HCT116 (cell line): ENCODE data around the gene INPP1. TPM values are rescaled to one million over a fixed set of nuclear protein-coding genes. Genes with fewer than 3 reads are reported as not detected.
A peak's percentile ranks its signal among the peaks of the same experiment; 100 is the strongest.

ENCODE experiments used
- ATAC-seq: fragments of 200-7000 bp; cut with Tn5 transposase; 2 replicates; pipeline ENCODE4 v1.9.1; 2020; ENCODE audit warnings: mild to moderate bottlenecking, moderate library complexity
- BruUV-seq: library from RNA; stranded (reverse); fragments of 400-500 nt; replicated peaks from 2 replicates; lab custom pipeline; 2021; lab: Mats Ljungman, UMichigan
- CTCF ChIA-PET: fragments of 300-600 bp; sonication (Branson Sonifier 250); formaldehyde crosslinking; loops from one replicate; lab custom pipeline; 2021; ENCODE audit warnings: antibody characterized with exemption; lab: Charles Lee
- POLR2A ChIA-PET: fragments of 300-600, 350-600 bp; sonication (Branson Sonifier 250); formaldehyde crosslinking; loops from one replicate; lab custom pipeline; 2021; ENCODE audit warnings: antibody characterized with exemption; lab: Charles Lee
- RAD21 ChIA-PET, 2 experiments: fragments of 300-600 bp; sonication (Branson Sonifier 250); formaldehyde crosslinking; loops; one replicate each; lab custom pipeline; 2023; ENCODE audit warnings: low total read pairs in 2 of 2; ENCODE audit not compliant: uncharacterized antibody in 2 of 2, unreplicated experiment in 2 of 2, low non-redundant PET in 1 of 2; lab: Charles Lee
- DNase-seq: peaks from one replicate; pipeline ENCODE4 v3.0.0-alpha.2; 2010; ENCODE audit warnings: low read depth, low spot score
- H2AFZ ChIP-seq: fragments of 200-600 bp; shearing (Covaris generic), sonication (generic); 2 replicates; pipeline ENCODE4 v1.6.1; 2017; ENCODE audit warnings: low read depth, mixed run types, mixed read lengths, antibody characterized with exemption, low read length; ENCODE audit not compliant: poor library complexity, severe bottlenecking
- H3K27ac ChIP-seq: 2 replicates; pipeline ENCODE4 v1.5.1; 2012; ENCODE audit warnings: low read depth, low read length
- H3K27me3 ChIP-seq: fragments of 200-600 bp; sonication (generic); 2 replicates; pipeline ENCODE4 v1.6.1; 2016; ENCODE audit warnings: mixed run types, low read length, mixed read lengths; ENCODE audit not compliant: insufficient read depth
- H3K36me3 ChIP-seq, 2 experiments: fragments of 200-500 bp in 1 of 2; fragments of 200-600 bp in 1 of 2; sonication (Bioruptor generic) in 1 of 2; sonication (generic) in 1 of 2; 2 replicates each; pipeline versions ENCODE4 v1.5.1 to v1.6.1; 2014 to 2016; ENCODE audit warnings: low read length in 2 of 2, inconsistent platforms in 1 of 2, mixed read lengths in 1 of 2, mixed run types in 1 of 2; ENCODE audit not compliant: insufficient read depth in 2 of 2, control insufficient read depth in 1 of 2
- H3K4me1 ChIP-seq, 2 experiments: fragments of 200-600 bp in 1 of 2; sonication (generic) in 1 of 2; 2 replicates each; pipeline versions ENCODE4 v1.5.1 to v1.6.1; 2012 to 2017; ENCODE audit warnings: low read length in 2 of 2, inconsistent platforms in 1 of 2, mild to moderate bottlenecking in 1 of 2, mixed read lengths in 1 of 2, mixed run types in 1 of 2, moderate library complexity in 1 of 2; ENCODE audit not compliant: insufficient read depth in 2 of 2, control insufficient read depth in 1 of 2
- H3K4me2 ChIP-seq: fragments of 200-600 bp; sonication (generic); 2 replicates; pipeline ENCODE4 v1.6.1; 2017; ENCODE audit warnings: mixed run types, low read length, mixed read lengths
- H3K4me3 ChIP-seq, 2 experiments: fragments of 200-600 bp in 1 of 2; sonication (generic) in 1 of 2; replicated peaks in 1 of 2; 2 replicates each; pipeline ENCODE4 v1.5.1; 2011 to 2016; ENCODE audit warnings: low read length in 2 of 2, control low read depth in 1 of 2, low read depth in 1 of 2, mild to moderate bottlenecking in 1 of 2, mixed read lengths in 1 of 2, mixed run types in 1 of 2
- H3K79me2 ChIP-seq: fragments of 200-600 bp; sonication (generic); 2 replicates; pipeline ENCODE4 v1.6.1; 2017; ENCODE audit warnings: mild to moderate bottlenecking, mixed run types, low read length, moderate library complexity, mixed read lengths; ENCODE audit not compliant: insufficient read depth
- H3K9ac ChIP-seq: fragments of 200-600 bp; sonication (generic); 2 replicates; pipeline ENCODE4 v1.6.1; 2016; ENCODE audit warnings: low read length, mixed read lengths
- H3K9me2 ChIP-seq: fragments of 200-600 bp; sonication (generic), shearing (Covaris generic); 2 replicates; pipeline ENCODE4 v1.6.1; 2017; ENCODE audit warnings: mixed run types, mild to moderate bottlenecking, moderate library complexity; ENCODE audit not compliant: insufficient read depth
- H3K9me3 ChIP-seq, 2 experiments: fragments of 200-500 bp in 1 of 2; fragments of 200-600 bp in 1 of 2; sonication (Bioruptor generic) in 1 of 2; sonication (generic) in 1 of 2; 2 replicates each; pipeline ENCODE4 v1.6.1; 2014 to 2017; ENCODE audit warnings: low read length in 2 of 2, mixed read lengths in 2 of 2, inconsistent platforms in 1 of 2, low read depth in 1 of 2, mild to moderate bottlenecking in 1 of 2, mixed run types in 1 of 2, moderate library complexity in 1 of 2; ENCODE audit not compliant: control insufficient read depth in 1 of 2, insufficient read depth in 1 of 2
- H4K20me1 ChIP-seq: fragments of 200-600 bp; sonication (generic), shearing (Covaris generic); 2 replicates; pipeline ENCODE4 v1.6.1; 2017; ENCODE audit warnings: mixed run types, mild to moderate bottlenecking, moderate library complexity; ENCODE audit not compliant: insufficient read depth
- CEBPB ChIP-seq: IDR thresholded peaks from 2 replicates; pipeline ENCODE4 v1.6.1; 2012; ENCODE audit warnings: low read depth
- EGR1 ChIP-seq: IDR thresholded peaks from 2 replicates; pipeline ENCODE4 v1.6.1; 2012; ENCODE audit warnings: low read depth
- ELF1 ChIP-seq: IDR thresholded peaks from 2 replicates; pipeline ENCODE4 v1.6.1; 2012; ENCODE audit warnings: low read depth, borderline replicate concordance
- EZH2 ChIP-seq: fragments of 200-600 bp; sonication (generic); IDR thresholded peaks from 2 replicates; pipeline ENCODE4 v1.6.1; 2017; ENCODE audit warnings: antibody characterized with exemption, mixed run types
- EZH2phosphoT487 ChIP-seq: fragments of 200-600 bp; IDR thresholded peaks from 2 replicates; pipeline ENCODE4 v1.6.1; 2018; ENCODE audit warnings: antibody characterized with exemption, borderline replicate concordance
- FOSL1 ChIP-seq: IDR thresholded peaks from 2 replicates; pipeline ENCODE4 v1.6.1; 2012; ENCODE audit warnings: low read depth
- JUND ChIP-seq: IDR thresholded peaks from 2 replicates; pipeline ENCODE4 v1.6.1; 2012
- POLR2A ChIP-seq: IDR thresholded peaks from 2 replicates; pipeline ENCODE4 v1.7.0; 2011; ENCODE audit warnings: borderline replicate concordance; ENCODE audit not compliant: insufficient read depth, insufficient read length; ENCODE audit errors: extremely low read depth
- RAD21 ChIP-seq: IDR thresholded peaks from 2 replicates; pipeline ENCODE4 v1.6.1; 2012; ENCODE audit warnings: low read depth, mild to moderate bottlenecking
- SIN3A ChIP-seq: IDR thresholded peaks from 2 replicates; pipeline ENCODE4 v1.6.1; 2012; ENCODE audit warnings: low read depth
- SRF ChIP-seq: IDR thresholded peaks from 2 replicates; pipeline ENCODE4 v1.6.1; 2012; ENCODE audit warnings: low read depth
- TCF7L2 ChIP-seq: IDR thresholded peaks from 2 replicates; pipeline ENCODE4 v1.7.0; 2011; ENCODE audit warnings: borderline replicate concordance, inconsistent platforms; ENCODE audit not compliant: insufficient read depth, insufficient read length; ENCODE audit errors: extremely low read depth
- YY1 ChIP-seq: IDR thresholded peaks from 2 replicates; pipeline ENCODE4 v1.6.1; 2011; ENCODE audit warnings: low read length, low read depth, moderate library complexity, mild to moderate bottlenecking; ENCODE audit not compliant: insufficient replicate concordance; ENCODE audit errors: extremely low read depth
- ZFX ChIP-seq: fragments of 450-650 bp; IDR thresholded peaks from 2 replicates; pipeline ENCODE4 v1.6.1; 2017
- intact Hi-C: fragments of 100-400 bp; cut with micrococcal nuclease; formaldehyde crosslinking; loops from 2 replicates; pipeline ENCODE4 v1.10.0; 2022
- total RNA-seq: library from RNA; stranded (reverse); gene quantifications from one replicate; pipeline ENCODE4 v1.2.1, GENCODE V29; 2021; ENCODE audit not compliant: unreplicated experiment
- TF ChIP-seq, protein P1 (sequence below): IDR thresholded peaks from 2 replicates; pipeline ENCODE4 v1.6.1; 2012; ENCODE audit warnings: low read depth
- TF ChIP-seq, protein P2 (sequence below): IDR thresholded peaks from 2 replicates; pipeline ENCODE4 v1.6.1; 2012
- TF ChIP-seq, protein P3 (sequence below), 3 experiments: fragments of 200-600 bp in 1 of 3; sonication (generic) in 1 of 3; IDR thresholded peaks in 2 of 3; conservative IDR thresholded peaks in 1 of 3; 2 replicates each; pipeline ENCODE4 v1.5.1; 2012 to 2017; ENCODE audit warnings: low read depth in 2 of 3, low read length in 2 of 3, antibody characterized with exemption in 1 of 3, borderline replicate concordance in 1 of 3, control low read depth in 1 of 3, mild to moderate bottlenecking in 1 of 3, mixed read lengths in 1 of 3, mixed run types in 1 of 3, moderate library complexity in 1 of 3; ENCODE audit not compliant: insufficient read depth in 1 of 3
- TF ChIP-seq, protein P4 (sequence below): IDR thresholded peaks from 2 replicates; pipeline ENCODE4 v1.6.1; 2012
- TF ChIP-seq, protein P5 (sequence below): IDR thresholded peaks from 2 replicates; pipeline ENCODE4 v1.6.1; 2011; ENCODE audit warnings: mild to moderate bottlenecking, low read length, moderate library complexity; ENCODE audit not compliant: insufficient replicate concordance; ENCODE audit errors: extremely low read depth

Gene INPP1
- total RNA-seq, 1 experiment from 2014 or later, result 19.6 TPM

DNA sequence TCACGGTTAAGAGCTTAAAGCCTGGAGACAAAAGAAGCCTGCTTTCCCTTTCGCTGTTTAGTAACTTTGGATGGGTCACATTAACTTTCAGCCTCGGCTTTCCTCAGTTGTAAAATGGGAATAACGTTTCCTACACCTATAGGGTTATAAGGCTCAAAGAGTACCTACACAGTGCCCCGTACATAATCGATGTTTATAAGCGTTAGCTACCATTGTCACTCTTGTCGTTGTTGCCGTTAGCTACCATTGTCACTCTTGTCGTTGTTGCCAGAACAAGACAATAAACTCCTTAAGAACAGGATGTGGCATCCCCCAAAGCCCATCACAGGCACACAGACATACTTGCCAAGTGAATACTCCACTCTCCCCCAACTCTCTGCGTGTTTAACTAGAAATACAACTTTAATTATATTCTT is 63.9 kb downstream of the INPP1 start:
- no peaks in the 10 kb centered on the region for H3K36me3 ChIP-seq
- DNase-seq, result no peak
- no peak overlapping the region for H2AFZ ChIP-seq
- CTCF ChIA-PET, result no interaction called here
- H4K20me1 ChIP-seq, result no peaks in the 10 kb centered on the region
- TF ChIP-seq EZH2 (no peak), FOSL1 (no peak), EZH2phosphoT487 (no peak), SIN3A (no peak), ELF1 (no peak), SRF (no peak), TCF7L2 (no peak), JUND (no peak), EGR1 (no peak), CEBPB (no peak), YY1 (no peak), ZFX (no peak), POLR2A (no peak), RAD21 (no peak)
- TF ChIP-seq, protein P1, sequence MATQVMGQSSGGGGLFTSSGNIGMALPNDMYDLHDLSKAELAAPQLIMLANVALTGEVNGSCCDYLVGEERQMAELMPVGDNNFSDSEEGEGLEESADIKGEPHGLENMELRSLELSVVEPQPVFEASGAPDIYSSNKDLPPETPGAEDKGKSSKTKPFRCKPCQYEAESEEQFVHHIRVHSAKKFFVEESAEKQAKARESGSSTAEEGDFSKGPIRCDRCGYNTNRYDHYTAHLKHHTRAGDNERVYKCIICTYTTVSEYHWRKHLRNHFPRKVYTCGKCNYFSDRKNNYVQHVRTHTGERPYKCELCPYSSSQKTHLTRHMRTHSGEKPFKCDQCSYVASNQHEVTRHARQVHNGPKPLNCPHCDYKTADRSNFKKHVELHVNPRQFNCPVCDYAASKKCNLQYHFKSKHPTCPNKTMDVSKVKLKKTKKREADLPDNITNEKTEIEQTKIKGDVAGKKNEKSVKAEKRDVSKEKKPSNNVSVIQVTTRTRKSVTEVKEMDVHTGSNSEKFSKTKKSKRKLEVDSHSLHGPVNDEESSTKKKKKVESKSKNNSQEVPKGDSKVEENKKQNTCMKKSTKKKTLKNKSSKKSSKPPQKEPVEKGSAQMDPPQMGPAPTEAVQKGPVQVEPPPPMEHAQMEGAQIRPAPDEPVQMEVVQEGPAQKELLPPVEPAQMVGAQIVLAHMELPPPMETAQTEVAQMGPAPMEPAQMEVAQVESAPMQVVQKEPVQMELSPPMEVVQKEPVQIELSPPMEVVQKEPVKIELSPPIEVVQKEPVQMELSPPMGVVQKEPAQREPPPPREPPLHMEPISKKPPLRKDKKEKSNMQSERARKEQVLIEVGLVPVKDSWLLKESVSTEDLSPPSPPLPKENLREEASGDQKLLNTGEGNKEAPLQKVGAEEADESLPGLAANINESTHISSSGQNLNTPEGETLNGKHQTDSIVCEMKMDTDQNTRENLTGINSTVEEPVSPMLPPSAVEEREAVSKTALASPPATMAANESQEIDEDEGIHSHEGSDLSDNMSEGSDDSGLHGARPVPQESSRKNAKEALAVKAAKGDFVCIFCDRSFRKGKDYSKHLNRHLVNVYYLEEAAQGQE, result no peak
- TF ChIP-seq, protein P2, sequence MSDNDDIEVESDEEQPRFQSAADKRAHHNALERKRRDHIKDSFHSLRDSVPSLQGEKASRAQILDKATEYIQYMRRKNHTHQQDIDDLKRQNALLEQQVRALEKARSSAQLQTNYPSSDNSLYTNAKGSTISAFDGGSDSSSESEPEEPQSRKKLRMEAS, result no peak
- TF ChIP-seq, protein P3, sequence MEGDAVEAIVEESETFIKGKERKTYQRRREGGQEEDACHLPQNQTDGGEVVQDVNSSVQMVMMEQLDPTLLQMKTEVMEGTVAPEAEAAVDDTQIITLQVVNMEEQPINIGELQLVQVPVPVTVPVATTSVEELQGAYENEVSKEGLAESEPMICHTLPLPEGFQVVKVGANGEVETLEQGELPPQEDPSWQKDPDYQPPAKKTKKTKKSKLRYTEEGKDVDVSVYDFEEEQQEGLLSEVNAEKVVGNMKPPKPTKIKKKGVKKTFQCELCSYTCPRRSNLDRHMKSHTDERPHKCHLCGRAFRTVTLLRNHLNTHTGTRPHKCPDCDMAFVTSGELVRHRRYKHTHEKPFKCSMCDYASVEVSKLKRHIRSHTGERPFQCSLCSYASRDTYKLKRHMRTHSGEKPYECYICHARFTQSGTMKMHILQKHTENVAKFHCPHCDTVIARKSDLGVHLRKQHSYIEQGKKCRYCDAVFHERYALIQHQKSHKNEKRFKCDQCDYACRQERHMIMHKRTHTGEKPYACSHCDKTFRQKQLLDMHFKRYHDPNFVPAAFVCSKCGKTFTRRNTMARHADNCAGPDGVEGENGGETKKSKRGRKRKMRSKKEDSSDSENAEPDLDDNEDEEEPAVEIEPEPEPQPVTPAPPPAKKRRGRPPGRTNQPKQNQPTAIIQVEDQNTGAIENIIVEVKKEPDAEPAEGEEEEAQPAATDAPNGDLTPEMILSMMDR (IDR thresholded peaks at IDR 0.05 in 2 of 3, conservative IDR thresholded peaks at IDR 0.05 in 1 of 3; ENCODE audit: borderline replicate concordance in 1 of 3, insufficient read depth in 1 of 3, low read depth in 2 of 3, low read length in 2 of 3), result no peak
- TF ChIP-seq, protein P4, sequence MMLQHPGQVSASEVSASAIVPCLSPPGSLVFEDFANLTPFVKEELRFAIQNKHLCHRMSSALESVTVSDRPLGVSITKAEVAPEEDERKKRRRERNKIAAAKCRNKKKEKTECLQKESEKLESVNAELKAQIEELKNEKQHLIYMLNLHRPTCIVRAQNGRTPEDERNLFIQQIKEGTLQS, result no peak
- TF ChIP-seq, protein P5, sequence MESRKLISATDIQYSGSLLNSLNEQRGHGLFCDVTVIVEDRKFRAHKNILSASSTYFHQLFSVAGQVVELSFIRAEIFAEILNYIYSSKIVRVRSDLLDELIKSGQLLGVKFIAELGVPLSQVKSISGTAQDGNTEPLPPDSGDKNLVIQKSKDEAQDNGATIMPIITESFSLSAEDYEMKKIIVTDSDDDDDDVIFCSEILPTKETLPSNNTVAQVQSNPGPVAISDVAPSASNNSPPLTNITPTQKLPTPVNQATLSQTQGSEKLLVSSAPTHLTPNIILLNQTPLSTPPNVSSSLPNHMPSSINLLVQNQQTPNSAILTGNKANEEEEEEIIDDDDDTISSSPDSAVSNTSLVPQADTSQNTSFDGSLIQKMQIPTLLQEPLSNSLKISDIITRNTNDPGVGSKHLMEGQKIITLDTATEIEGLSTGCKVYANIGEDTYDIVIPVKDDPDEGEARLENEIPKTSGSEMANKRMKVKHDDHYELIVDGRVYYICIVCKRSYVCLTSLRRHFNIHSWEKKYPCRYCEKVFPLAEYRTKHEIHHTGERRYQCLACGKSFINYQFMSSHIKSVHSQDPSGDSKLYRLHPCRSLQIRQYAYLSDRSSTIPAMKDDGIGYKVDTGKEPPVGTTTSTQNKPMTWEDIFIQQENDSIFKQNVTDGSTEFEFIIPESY, result no peak
- TF ChIP-seq, all 23 proteins: peak for 0
- Histone ChIP-seq H3K79me2 (no peaks in the 10 kb centered on the region), H3K4me3 (peak overlapping the region; percentile 42 to 70; a peak in 3 of 4 replicates), H3K4me1 (peaks cover 3 to 29% of the 10 kb centered on the region in 2 experiments; a peak in 3 of 4 replicates), H3K27me3 (no peaks in the 10 kb centered on the region), H3K27ac (no peak overlapping the region), H3K9me3 (no peaks in the 10 kb centered on the region), H3K9ac (peak overlapping the region; percentile 44), H3K9me2 (no peaks in the 10 kb centered on the region), H3K4me2 (peak overlapping the region; percentile 71)
- ATAC-seq, result no peak
- ChIA-PET RAD21 (no interaction called here), POLR2A (no interaction called here)
- no TSS peak for BruUV-seq
- intact Hi-C loops, result no loop called here
